ENCODE measurements around the gene VEPH1.

Gene VEPH1

GRCh38 chr3:157469561-157470294, 33.5 kb downstream of the VEPH1 start:
- no peak overlapping the region for H3K4me3 ChIP-seq (replicated peaks; ENCODE audit: insufficient read depth, low read length)
- TF ChIP-seq, protein P1, sequence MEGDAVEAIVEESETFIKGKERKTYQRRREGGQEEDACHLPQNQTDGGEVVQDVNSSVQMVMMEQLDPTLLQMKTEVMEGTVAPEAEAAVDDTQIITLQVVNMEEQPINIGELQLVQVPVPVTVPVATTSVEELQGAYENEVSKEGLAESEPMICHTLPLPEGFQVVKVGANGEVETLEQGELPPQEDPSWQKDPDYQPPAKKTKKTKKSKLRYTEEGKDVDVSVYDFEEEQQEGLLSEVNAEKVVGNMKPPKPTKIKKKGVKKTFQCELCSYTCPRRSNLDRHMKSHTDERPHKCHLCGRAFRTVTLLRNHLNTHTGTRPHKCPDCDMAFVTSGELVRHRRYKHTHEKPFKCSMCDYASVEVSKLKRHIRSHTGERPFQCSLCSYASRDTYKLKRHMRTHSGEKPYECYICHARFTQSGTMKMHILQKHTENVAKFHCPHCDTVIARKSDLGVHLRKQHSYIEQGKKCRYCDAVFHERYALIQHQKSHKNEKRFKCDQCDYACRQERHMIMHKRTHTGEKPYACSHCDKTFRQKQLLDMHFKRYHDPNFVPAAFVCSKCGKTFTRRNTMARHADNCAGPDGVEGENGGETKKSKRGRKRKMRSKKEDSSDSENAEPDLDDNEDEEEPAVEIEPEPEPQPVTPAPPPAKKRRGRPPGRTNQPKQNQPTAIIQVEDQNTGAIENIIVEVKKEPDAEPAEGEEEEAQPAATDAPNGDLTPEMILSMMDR (IDR thresholded peaks at IDR 0.05; ENCODE audit: insufficient read depth, low read length) = no peak
- TF ChIP-seq POLR2AphosphoS5 (IDR thresholded peaks at IDR 0.05; ENCODE audit: low read depth) = no peak
- TF ChIP-seq SPI1 (IDR thresholded peaks at IDR 0.05; ENCODE audit: borderline replicate concordance, low read depth) = no peak
- TF ChIP-seq REST (IDR thresholded peaks at IDR 0.05; ENCODE audit: insufficient replicate concordance, low read depth) = no peak
- TF ChIP-seq GABPA (IDR thresholded peaks at IDR 0.05; ENCODE audit: low read depth) = no peak
- H3K27me3 ChIP-seq (ENCODE audit: insufficient read depth, poor library complexity, severe bottlenecking) = no peaks in the 10 kb centered on the region
- H3K27ac ChIP-seq (replicated peaks) = peak overlapping the region; percentile 11; the same call in 1 of the 2 replicates
- peak; percentile 61 to 64 for DNase-seq (ENCODE audit: low read depth in 1 of 2, low spot score in 1 of 2)

DNA sequence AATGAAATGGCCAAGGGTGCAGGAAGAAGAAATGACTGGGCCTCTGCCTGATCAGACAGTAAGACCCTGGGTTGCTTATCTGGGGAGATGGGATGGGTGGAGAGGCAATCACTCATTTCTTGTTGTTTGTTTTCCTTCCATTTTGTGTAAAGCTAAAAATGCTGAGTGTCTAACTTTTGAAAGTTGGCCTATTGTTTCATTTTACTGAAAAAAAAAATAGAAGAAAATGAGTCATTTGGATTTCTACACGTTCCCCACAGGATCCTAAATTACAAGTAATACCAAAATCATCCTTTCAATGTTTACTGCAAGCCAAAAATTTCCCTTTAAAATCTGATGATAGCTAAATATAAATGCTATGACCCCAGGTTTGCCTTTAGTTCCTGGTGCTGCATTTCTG, 36.0 kb downstream of the VEPH1 start:
- TF ChIP-seq GABPA (IDR thresholded peaks at IDR 0.05; ENCODE audit: low read depth) (no peak), SPI1 (IDR thresholded peaks at IDR 0.05; ENCODE audit: borderline replicate concordance, low read depth) (no peak), POLR2AphosphoS5 (IDR thresholded peaks at IDR 0.05; ENCODE audit: low read depth) (no peak), REST (IDR thresholded peaks at IDR 0.05; ENCODE audit: insufficient replicate concordance, low read depth) (no peak)
- TF ChIP-seq, protein P1 (IDR thresholded peaks at IDR 0.05; ENCODE audit: insufficient read depth, low read length) = no peak
- Histone ChIP-seq H3K27ac (replicated peaks) (no peak overlapping the region), H3K4me3 (replicated peaks; ENCODE audit: insufficient read depth, low read length) (no peak overlapping the region), H3K27me3 (ENCODE audit: insufficient read depth, poor library complexity, severe bottlenecking) (no peaks in the 10 kb centered on the region)
- no peak for DNase-seq (ENCODE audit: low read depth in 1 of 2, low spot score in 1 of 2)

- no peak overlapping the region for H3K27ac ChIP-seq (replicated peaks)
- no peaks in the 10 kb centered on the region for H3K27me3 ChIP-seq (ENCODE audit: insufficient read depth, poor library complexity, severe bottlenecking)
- TF ChIP-seq GABPA (IDR thresholded peaks at IDR 0.05; ENCODE audit: low read depth) = no peak
- no peak for TF ChIP-seq REST (IDR thresholded peaks at IDR 0.05; ENCODE audit: insufficient replicate concordance, low read depth)
- TF ChIP-seq, protein P1 (IDR thresholded peaks at IDR 0.05; ENCODE audit: insufficient read depth, low read length) = no peak
- no peak for DNase-seq (ENCODE audit: low read depth in 1 of 2, low spot score in 1 of 2)
- no peak overlapping the region for H3K4me3 ChIP-seq (replicated peaks; ENCODE audit: insufficient read depth, low read length)
Observed at GRCh38 chr3:157465741-157466140, 37.5 kb downstream of the VEPH1 start.
